NCI-H2227 (cell line): ENCODE data around the gene MTPN.
A peak's percentile ranks its signal among the peaks of the same experiment; 100 is the strongest.

Experiments
- DNase-seq: peaks from one replicate; lab custom pipeline; 2025; ENCODE audit not compliant: unreplicated experiment; lab: John Stamatoyannopoulos, UW

Gene MTPN

DNA sequence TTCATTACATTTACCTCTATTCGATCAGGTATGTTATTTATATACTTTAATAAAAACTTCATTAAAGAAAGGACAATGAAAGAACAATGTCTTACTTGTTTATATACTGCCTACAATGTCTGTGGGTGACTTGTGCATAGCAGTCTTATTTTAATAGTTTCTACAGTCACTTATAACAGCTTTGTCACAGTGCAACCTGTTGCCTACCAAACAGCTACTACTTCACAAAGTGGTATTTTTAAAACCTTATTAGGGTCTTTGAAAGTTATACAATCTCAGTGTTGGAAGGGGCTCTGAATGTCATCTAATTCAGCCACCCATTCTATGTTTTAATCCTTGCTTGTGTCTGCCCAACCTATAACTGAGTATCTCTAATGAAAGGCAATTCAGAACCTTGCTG is 19.0 kb downstream of the MTPN start:
- DNase-seq = no peak

DNA sequence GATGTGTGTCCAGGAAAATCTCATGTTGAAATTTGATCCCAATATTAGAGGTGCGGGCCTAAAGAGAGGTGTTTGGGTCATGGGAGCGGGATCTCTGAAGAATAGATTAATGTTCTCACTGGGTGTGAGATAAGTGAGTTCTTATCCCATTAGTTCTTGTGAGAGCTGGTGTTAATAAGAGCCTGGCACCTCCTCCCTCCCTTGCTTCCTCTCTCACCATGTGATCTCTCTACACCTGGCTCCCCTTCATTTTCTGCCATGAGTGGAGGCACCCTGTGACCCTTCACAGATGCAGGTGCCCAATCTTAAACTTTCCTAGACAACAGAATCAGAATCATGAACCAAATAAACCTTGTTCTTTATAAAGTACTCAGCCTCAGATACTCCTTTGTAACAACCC is 19.5 kb downstream of the MTPN start:
- no peak for DNase-seq

DNA sequence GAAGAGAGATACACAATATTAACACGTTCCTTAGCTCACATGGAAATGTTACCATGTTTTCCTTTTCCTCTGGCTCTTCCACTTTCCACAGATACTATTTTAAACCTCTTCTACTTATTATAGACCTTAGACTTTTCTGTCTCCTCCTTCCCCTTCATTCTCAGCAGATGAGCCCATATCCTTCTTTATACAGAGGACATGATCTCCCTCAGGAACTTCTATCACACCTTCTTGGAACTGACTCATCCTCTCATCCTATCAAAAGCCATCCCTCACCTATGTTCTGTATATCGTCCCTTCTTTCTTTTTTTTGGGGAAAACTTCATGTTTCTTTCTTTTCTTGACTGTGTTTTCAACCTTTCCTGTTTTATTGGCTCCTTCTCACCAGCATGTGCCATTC is 20.8 kb downstream of the MTPN start:
- no peak for DNase-seq

DNA sequence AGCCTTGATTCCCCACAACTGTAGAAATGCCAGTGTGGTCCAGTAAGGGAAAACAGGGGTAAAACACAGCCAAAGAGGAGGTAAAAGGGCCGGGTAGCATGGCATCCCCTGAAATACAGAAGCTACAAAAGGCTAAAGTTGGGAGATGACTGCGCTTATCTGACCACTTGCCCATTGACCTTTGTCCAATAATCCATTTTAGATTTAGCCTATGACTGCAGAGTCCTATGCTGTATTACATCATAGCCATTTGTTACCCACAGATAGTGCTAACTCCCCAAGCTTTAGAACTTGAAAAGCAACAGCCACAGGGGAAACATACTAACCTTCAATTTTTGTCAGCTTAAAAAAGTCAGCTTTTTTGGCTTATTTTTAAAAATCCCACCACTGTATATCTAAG is 26.2 kb downstream of the MTPN start:
- no peak for DNase-seq

GRCh38 chr7:135950429-135950828 is 26.7 kb downstream of the MTPN start:
- no peak for DNase-seq

DNA sequence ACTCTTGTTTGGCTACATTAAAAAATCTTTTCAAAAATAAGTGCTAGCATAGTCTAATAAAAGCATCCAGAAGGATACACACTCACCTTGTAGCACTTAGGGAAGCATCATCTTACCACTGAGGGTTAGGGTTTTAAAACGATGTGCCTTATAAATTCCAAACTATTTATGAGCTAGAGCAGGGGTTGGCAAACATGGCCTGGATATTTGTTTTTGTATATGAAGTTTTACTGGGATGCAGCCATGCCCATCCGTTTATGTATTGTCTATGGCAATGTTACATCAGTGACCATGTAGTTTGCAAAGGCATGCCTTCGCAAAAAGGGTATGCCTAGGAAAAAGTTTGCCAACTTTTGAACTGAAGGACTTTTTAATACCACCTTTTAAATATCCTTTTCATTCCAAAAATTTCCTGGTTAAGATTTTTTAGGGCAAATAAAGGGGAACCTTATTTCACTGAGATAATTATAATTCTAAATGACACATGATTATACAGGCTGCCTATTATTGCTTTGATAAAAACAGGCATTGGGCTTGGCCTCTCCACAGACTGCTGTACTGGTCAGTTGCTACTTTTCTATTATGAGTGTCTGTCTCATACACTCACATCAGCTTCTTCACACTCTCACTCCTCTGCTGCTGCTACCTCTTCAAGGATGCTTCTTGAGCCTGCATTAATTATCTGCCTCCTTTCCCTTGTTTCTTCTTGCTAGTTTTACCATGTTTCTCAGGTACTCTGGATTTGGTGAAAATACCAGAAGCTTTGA is 30.7 kb downstream of the MTPN start:
- DNase-seq = no peak

- DNase-seq = no peak
These were observed 32.4 kb downstream of the MTPN start for GRCh38 chr7:135944753-135945152.

DNA sequence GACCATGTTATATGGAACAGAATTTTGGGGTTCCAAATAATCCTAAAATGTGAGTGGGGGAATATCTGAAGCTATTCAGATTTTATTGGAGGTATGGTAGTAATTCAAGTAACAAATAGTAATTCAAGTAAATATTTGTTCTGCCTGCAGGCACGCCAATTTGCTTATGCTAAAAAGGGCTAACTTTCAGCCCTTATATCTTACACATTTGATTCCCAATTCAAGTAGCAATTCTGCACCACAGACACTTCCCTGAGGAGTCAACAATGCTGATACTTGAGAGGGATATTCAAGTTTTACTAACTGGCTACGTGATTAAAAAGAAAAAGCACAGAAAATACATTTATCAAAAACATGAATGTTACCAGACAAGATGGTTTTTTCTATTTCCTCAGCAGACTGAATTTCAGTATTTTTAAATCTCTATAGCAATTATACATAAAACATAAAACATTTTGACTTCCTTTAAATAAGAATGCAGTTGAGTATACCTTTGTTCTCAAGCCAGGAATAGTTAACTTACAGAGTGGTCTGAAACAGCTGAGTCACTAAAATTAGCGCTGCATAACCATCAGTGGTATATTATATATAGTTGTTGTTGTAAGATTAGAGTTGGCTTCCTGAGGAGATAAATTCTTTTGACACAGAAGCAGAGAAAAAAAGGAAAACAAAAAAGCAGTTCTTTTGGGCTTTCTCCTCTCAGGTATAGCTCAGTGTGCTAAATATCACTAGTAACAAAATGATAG is 33.9 kb downstream of the MTPN start:
- DNase-seq = no peak

DNA sequence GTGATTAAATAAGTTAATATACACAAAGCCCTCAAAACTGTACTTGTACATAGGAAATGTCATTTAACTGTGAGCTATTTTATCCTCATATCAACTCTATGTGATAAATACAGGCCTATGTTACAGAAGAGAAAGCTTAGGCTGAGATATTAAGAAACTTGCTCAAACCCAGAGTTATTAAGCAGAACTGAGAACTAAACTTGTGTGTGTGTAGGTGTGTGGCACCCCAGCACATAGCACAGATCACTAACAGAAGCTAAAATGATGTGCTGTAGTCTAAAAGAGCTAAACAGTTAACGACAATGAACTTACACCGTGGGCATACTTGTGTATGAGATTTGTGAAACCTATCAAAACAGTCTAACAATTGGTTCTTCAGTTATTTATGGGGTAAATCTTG is 34.5 kb downstream of the MTPN start:
- DNase-seq = no peak

DNA sequence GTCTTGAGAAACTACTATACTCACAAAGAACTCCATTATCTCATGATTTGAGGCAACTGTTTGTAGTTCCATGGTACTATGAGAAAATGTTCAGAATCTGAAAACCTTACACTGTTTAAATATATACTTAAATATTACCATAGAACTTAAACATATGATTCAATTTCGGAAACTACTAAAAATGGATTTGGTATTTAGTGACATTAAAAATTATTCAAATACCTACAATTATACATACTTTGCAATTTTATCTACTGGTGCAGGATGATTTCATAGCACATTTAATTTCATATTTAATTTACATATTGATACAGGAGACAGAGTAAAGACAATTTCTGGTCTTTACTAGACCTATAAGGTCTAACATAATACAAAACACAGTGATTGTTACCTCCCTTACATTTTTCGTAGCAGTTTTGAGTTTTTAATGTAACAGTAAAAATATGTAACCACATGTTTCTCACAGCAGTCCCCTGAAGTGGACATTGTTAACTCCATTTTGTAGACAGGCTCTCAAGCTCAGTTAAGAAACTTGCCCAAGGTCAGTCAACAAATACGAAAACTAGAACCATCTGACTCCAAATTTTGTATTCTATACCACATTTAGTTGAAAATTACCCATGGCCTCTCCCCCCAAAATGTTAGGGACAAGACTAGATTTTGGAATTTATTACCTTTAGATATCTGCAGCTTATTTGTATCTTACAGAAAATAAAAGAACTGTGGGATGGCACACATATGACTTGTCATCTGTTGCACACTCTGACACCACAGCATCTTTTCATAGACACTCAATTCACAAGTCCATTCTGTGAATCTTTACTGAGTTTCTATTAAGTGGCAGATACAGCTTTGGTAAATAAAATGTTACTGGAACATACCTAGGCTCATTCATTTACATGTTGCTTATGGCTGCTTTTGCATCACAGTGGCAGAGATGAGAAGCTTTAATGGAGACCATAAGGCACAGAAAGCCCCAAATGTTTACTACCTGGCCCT is 36.8 kb downstream of the MTPN start:
- DNase-seq = no peak

- peak; percentile 70 for DNase-seq
These were observed 37.8 kb downstream of the MTPN start for GRCh38 chr7:135939261-135939812.

GRCh38 chr7:135938563-135938962 is 38.6 kb downstream of the MTPN start:
- no peak for DNase-seq

- DNase-seq = no peak
These were observed 39.1 kb downstream of the MTPN start for GRCh38 chr7:135938086-135938485.

DNA sequence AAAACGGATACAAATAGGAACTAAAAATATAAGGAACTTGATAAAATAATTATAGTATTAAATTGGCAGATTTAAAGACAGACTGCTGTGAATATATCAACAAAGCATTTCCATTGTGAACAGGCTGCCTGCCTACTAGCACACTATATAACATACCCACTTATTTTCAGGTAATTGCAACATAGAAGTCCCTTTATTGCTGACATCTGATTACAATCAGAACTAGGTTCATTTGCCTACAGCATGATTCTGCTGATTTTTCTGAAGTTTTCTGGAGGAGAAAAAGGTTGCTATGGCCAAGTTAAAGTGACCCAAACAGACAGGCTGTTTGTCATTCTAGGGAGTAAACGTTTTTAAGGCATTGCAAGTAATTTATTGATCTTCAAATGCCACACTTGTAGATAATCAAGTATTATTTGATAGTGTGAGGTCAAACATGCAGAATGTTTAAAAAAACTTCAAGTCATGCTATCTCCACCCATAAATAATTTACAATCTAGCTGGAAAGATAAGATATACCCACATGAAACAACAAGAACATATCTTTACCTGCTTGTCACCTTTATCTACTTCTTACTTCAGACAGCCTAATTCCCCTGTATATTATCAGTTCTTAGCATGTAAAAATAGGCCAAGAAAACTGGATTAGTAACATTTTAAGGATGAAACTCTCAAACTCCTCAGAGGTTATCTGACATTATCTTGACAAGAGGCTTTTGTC is 40.5 kb downstream of the MTPN start:
- DNase-seq = no peak

DNA sequence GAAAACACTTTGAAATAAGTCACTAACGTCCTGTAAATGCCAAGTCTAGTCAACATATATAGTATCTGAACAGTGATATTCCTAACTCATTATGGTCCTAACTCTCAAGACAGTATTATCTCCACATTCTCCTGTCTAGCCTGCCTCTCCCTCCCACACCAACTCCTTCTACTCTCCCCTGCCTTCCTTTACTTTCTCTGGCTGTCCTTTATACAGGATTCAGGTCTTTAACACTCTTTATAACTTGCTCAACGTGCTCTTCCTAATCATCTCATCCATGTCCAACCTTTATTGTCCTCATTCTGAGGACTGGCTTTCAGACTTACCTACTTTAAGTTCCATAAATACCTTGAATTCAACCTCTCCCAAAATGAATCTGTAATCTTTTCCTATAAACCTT is 42.5 kb downstream of the MTPN start:
- no peak for DNase-seq

GRCh38 chr7:135933509-135934188 is 43.5 kb downstream of the MTPN start:
- DNase-seq = no peak

GRCh38 chr7:135932131-135932530 is 45.0 kb downstream of the MTPN start:
- no peak for DNase-seq

DNA sequence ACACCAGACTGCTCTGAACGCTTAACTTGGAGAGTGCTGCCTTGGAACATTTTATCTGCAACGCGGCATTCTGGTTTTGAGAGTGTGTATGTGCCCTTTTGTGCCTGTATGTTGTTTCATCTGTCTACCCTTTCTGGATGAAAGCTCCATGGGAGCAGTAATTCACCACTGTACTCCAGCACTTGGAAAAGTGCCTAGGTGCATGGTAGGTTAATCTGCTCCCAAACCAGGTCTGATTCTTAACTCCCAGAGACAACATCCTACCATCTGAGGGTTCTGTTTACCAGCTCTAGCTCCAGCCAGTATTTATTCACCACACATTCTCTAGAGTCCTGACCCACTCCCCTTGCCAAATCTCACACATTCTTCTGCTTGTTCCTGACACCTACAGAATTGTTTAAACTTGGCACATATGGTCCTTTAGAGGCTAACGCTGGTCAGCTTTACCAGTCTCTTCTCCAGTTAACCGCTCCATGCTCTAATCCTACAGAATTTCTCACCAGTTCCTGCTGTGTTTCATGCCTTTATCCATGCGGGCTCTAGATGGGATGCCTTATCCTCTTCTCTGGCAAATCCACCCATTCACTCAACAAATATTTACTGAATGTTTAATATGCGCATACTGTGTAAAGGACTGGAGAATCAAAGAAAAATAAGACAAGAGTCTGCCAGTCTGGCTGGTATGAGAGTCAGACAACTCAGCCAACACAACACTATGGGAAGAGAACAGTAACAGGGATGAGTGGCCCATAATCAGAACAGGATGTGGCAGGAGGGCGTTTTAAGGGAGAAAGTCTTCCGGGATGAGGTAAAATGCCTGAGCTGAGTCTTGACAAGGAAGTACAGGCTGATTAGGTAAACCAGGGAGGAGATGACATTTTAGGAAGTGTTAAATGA is 46.3 kb downstream of the MTPN start:
- no peak for DNase-seq

DNA sequence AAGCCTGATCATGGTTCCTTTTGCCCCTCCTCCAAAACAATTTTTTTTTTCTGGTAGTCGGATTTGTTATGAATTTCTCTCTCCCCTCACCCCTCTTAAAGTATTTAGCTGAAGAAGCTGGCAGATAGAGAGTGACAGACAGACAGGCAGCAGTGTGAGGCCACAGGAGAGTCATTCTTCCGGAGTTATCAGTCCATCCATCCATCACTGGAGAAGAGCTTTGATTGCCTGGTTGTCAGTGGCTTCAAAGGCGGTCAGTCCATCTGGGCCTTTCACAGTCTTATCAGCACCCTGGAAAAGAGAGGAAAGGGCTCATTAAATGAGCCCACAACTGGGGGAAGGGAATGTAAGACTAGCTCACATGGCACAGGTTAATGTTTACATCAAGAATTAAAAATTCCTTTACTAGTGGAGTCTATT is 47.4 kb downstream of the MTPN start:
- no peak for DNase-seq
